ENCODE measurements around the gene ANKMY2. TPM values are rescaled to one million over a fixed set of nuclear protein-coding genes. Genes with fewer than 3 reads are reported as not detected.
A peak's percentile ranks its signal among the peaks of the same experiment; 100 is the strongest.

ANKMY2 gene
- total and polyA plus RNA-seq, 3 donors from 2014 or later, result 13.4 to 17.5 (median 17.0) TPM

- intact Hi-C loops (cut with DNase I; ENCODE audit: low total_unique reads), result no loop called here
- Histone ChIP-seq H3K4me1 (no peaks in the 10 kb centered on the region), H3K9me3 (no peaks in the 10 kb centered on the region), H3K27ac (no peak overlapping the region), H3K4me3 (no peak overlapping the region), H3K36me3 (ENCODE audit: low read depth, missing control alignments) (no peaks in the 10 kb centered on the region), H3K27me3 (no peaks in the 10 kb centered on the region)
- DNase-seq, result no peak
- TF ChIP-seq POLR2A (IDR thresholded peaks at IDR 0.05) (no peak), CTCF (IDR thresholded peaks at IDR 0.05) (no peak)
- 31 to 70% methylated on average over 1 of the region's 1 CpG for WGBS, 2 donors
Observed at GRCh38 chr7:16581286-16581685, 64.3 kb downstream of the ANKMY2 start.

- TF ChIP-seq CTCF (IDR thresholded peaks at IDR 0.05) (no peak), POLR2A (IDR thresholded peaks at IDR 0.05) (no peak)
- H3K4me3 ChIP-seq, result no peak overlapping the region
- 80% methylated on average over 8 of the region's 8 CpGs for WGBS, 2 donors
- H3K9me3 ChIP-seq, result no peaks in the 10 kb centered on the region
- no peak overlapping the region for H3K27ac ChIP-seq
- H3K36me3 ChIP-seq (ENCODE audit: low read depth, missing control alignments), result no peaks in the 10 kb centered on the region
- no peaks in the 10 kb centered on the region for H3K27me3 ChIP-seq
- DNase-seq, result no peak
- intact Hi-C loops (cut with DNase I; ENCODE audit: low total_unique reads), result no loop called here
- H3K4me1 ChIP-seq, result no peaks in the 10 kb centered on the region
Observed at GRCh38 chr7:16579216-16579615, 66.3 kb downstream of the ANKMY2 start.

GRCh38 chr7:16571941-16572340 is 73.6 kb downstream of the ANKMY2 start:
- H3K4me3 ChIP-seq, result no peak overlapping the region
- TF ChIP-seq POLR2A (IDR thresholded peaks at IDR 0.05) (no peak), CTCF (IDR thresholded peaks at IDR 0.05) (no peak)
- no peaks in the 10 kb centered on the region for H3K4me1 ChIP-seq
- H3K27ac ChIP-seq, result no peak overlapping the region
- H3K27me3 ChIP-seq, result no peaks in the 10 kb centered on the region
- no peaks in the 10 kb centered on the region for H3K9me3 ChIP-seq
- 54 to 85% methylated on average over 4 of the region's 4 CpGs for WGBS, 2 donors
- no peaks in the 10 kb centered on the region for H3K36me3 ChIP-seq (ENCODE audit: low read depth, missing control alignments)
- no peak for DNase-seq
- intact Hi-C loops (cut with DNase I; ENCODE audit: low total_unique reads), result no loop called here

GRCh38 chr7:16564909-16565426 is 80.6 kb downstream of the ANKMY2 start:
- H3K4me3 ChIP-seq, result no peak overlapping the region
- H3K27ac ChIP-seq, result no peak overlapping the region
- 24 to 27% methylated on average over 13 of the region's 13 CpGs for WGBS, 2 donors
- no peak for DNase-seq
- H3K4me1 ChIP-seq, result no peaks in the 10 kb centered on the region
- no peaks in the 10 kb centered on the region for H3K9me3 ChIP-seq
- TF ChIP-seq CTCF (IDR thresholded peaks at IDR 0.05), result peak; percentile 54 to 68 (median 55)
- TF ChIP-seq POLR2A (IDR thresholded peaks at IDR 0.05), result no peak
- no peaks in the 10 kb centered on the region for H3K36me3 ChIP-seq (ENCODE audit: low read depth, missing control alignments)
- intact Hi-C loops (cut with DNase I; ENCODE audit: low total_unique reads), result loop anchor here (5.0 kb wide), 1 partner anchor 488 kb away; no protein-coding TSS in a partner anchor
- H3K27me3 ChIP-seq, result no peaks in the 10 kb centered on the region

GRCh38 chr7:16564023-16564380 is 81.6 kb downstream of the ANKMY2 start:
- Histone ChIP-seq H3K27me3 (no peaks in the 10 kb centered on the region), H3K4me3 (no peak overlapping the region), H3K27ac (no peak overlapping the region), H3K36me3 (ENCODE audit: low read depth, missing control alignments) (no peaks in the 10 kb centered on the region), H3K4me1 (no peaks in the 10 kb centered on the region), H3K9me3 (no peaks in the 10 kb centered on the region)
- intact Hi-C loops (cut with DNase I; ENCODE audit: low total_unique reads), result loop anchor here (5.0 kb wide), 1 partner anchor 487 kb away; no protein-coding TSS in a partner anchor
- TF ChIP-seq CTCF (IDR thresholded peaks at IDR 0.05) (no peak), POLR2A (IDR thresholded peaks at IDR 0.05) (no peak)
- 74 to 75% methylated on average over 4 of the region's 4 CpGs for WGBS, 2 donors
- no peak for DNase-seq
